ENCODE results near the gene TCF3.
A peak's percentile ranks its signal among the peaks of the same experiment; 100 is the strongest.
"Not testable (repeated sequence)": the region's sequence is repeated elsewhere in the genome, so short reads cannot be mapped to it uniquely, and the experiment has no call there.

Gene TCF3

GRCh38 chr19:1652471-1653299 is at the start of gene TCF3:
TCF3 (minus strand) TSS chr19:1652615; CDS start chr19:1650248, 2,367 bp downstream.
- in situ Hi-C loops (cut with MboI; ENCODE audit: low pct_unique_long_range_greater_than_20kb, low sequenced_read_pairs), result no loop called here
- peak; percentile 100 for DNase-seq

- DNase-seq, result no peak
- in situ Hi-C loops (cut with MboI; ENCODE audit: low pct_unique_long_range_greater_than_20kb, low sequenced_read_pairs), result no loop called here
These were observed 48.6 kb upstream of the TCF3 start for GRCh38 chr19:1700733-1701663.

GRCh38 chr19:1699998-1700732 is 47.8 kb upstream of the TCF3 start:
- no peak for DNase-seq
- in situ Hi-C loops (cut with MboI; ENCODE audit: low pct_unique_long_range_greater_than_20kb, low sequenced_read_pairs), result no loop called here

GRCh38 chr19:1699386-1699785 is 47.0 kb upstream of the TCF3 start:
- DNase-seq, result no peak
- in situ Hi-C loops (cut with MboI; ENCODE audit: low pct_unique_long_range_greater_than_20kb, low sequenced_read_pairs), result no loop called here

GRCh38 chr19:1698636-1699035 is 46.2 kb upstream of the TCF3 start:
- in situ Hi-C loops (cut with MboI; ENCODE audit: low pct_unique_long_range_greater_than_20kb, low sequenced_read_pairs), result no loop called here
- no peak for DNase-seq

- in situ Hi-C loops (cut with MboI; ENCODE audit: low pct_unique_long_range_greater_than_20kb, low sequenced_read_pairs); DNase-seq: not testable (repeated sequence)
These were observed 43.1 kb upstream of the TCF3 start for GRCh38 chr19:1695481-1695880.

GRCh38 chr19:1691589-1692290 is 39.3 kb upstream of the TCF3 start:
- in situ Hi-C loops (cut with MboI; ENCODE audit: low pct_unique_long_range_greater_than_20kb, low sequenced_read_pairs), result no loop called here
- DNase-seq, result no peak

- in situ Hi-C loops (cut with MboI; ENCODE audit: low pct_unique_long_range_greater_than_20kb, low sequenced_read_pairs), result no loop called here
- DNase-seq, result peak; percentile 57
These were observed 38.4 kb upstream of the TCF3 start for GRCh38 chr19:1690699-1691307.

- in situ Hi-C loops (cut with MboI; ENCODE audit: low pct_unique_long_range_greater_than_20kb, low sequenced_read_pairs); DNase-seq: not testable (repeated sequence)
These were observed 33.4 kb upstream of the TCF3 start for GRCh38 chr19:1685785-1686184.

- in situ Hi-C loops (cut with MboI; ENCODE audit: low pct_unique_long_range_greater_than_20kb, low sequenced_read_pairs), result no loop called here
- DNase-seq, result no peak
These were observed 32.6 kb upstream of the TCF3 start for GRCh38 chr19:1685046-1685445.

- DNase-seq, result no peak
- in situ Hi-C loops (cut with MboI; ENCODE audit: low pct_unique_long_range_greater_than_20kb, low sequenced_read_pairs), result no loop called here
These were observed 32.1 kb upstream of the TCF3 start for GRCh38 chr19:1684573-1684912.

GRCh38 chr19:1683869-1684572 is 31.6 kb upstream of the TCF3 start:
- in situ Hi-C loops (cut with MboI; ENCODE audit: low pct_unique_long_range_greater_than_20kb, low sequenced_read_pairs), result no loop called here
- DNase-seq, result no peak

GRCh38 chr19:1680976-1681375 is 28.6 kb upstream of the TCF3 start:
- DNase-seq, result no peak
- in situ Hi-C loops (cut with MboI; ENCODE audit: low pct_unique_long_range_greater_than_20kb, low sequenced_read_pairs), result no loop called here

- in situ Hi-C loops (cut with MboI; ENCODE audit: low pct_unique_long_range_greater_than_20kb, low sequenced_read_pairs), result no loop called here
These were observed 25.7 kb upstream of the TCF3 start for GRCh38 chr19:1678073-1678472.

GRCh38 chr19:1676351-1677266 is 24.2 kb upstream of the TCF3 start:
- in situ Hi-C loops (cut with MboI; ENCODE audit: low pct_unique_long_range_greater_than_20kb, low sequenced_read_pairs), result no loop called here
- no peak for DNase-seq

More at GRCh38 chr19:1678073-1678472, 25.7 kb upstream of the TCF3 start:
- no peak for DNase-seq

GRCh38 chr19:1675633-1676350 is 23.4 kb upstream of the TCF3 start:
- no peak for DNase-seq
- in situ Hi-C loops (cut with MboI; ENCODE audit: low pct_unique_long_range_greater_than_20kb, low sequenced_read_pairs), result no loop called here
